ENCODE data around the gene ANKRD2. TPM values are rescaled to one million over a fixed set of nuclear protein-coding genes. Genes with fewer than 3 reads are reported as not detected.
A peak's percentile ranks its signal among the peaks of the same experiment; 100 is the strongest.
"Not testable (repeated sequence)": the region's sequence is repeated elsewhere in the genome, so short reads cannot be mapped to it uniquely, and the experiment has no call there.

Gene ANKRD2
- total RNA-seq, 1 experiment from 2014 or later = 0.98 TPM

DNA sequence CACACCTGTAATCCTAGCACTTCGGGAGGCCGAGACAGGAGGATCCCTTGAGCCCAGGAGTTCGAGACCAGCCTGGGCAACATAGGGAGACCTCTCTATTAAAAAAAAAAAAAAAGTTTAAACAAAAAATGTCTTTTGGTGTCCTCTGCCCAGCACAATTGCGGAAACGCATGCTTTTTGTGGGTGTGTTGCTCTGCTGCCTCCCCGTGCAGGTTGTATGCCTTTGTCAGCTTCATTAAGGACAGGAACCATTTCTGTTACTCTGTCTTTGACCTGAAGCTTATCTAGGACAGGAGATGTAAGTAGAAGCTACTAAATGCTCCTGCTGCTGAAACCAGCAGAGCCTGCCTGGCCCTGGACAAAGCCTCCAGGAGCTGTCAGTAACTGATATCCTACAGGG lies 21.3 kb upstream of the ANKRD2 start:
- intact Hi-C loops (cut with micrococcal nuclease; ENCODE audit: unreplicated experiment) = no loop called here
- TF ChIP-seq TCF7L2 (IDR thresholded peaks at IDR 0.05; ENCODE audit: low read depth, low read length) (no peak), SIN3A (IDR thresholded peaks at IDR 0.05; ENCODE audit: borderline replicate concordance, insufficient read depth, low read depth, low read length) (no peak), POLR2AphosphoS5 (IDR thresholded peaks at IDR 0.05; ENCODE audit: low read depth, low read length) (no peak)
- TF ChIP-seq, protein P1, sequence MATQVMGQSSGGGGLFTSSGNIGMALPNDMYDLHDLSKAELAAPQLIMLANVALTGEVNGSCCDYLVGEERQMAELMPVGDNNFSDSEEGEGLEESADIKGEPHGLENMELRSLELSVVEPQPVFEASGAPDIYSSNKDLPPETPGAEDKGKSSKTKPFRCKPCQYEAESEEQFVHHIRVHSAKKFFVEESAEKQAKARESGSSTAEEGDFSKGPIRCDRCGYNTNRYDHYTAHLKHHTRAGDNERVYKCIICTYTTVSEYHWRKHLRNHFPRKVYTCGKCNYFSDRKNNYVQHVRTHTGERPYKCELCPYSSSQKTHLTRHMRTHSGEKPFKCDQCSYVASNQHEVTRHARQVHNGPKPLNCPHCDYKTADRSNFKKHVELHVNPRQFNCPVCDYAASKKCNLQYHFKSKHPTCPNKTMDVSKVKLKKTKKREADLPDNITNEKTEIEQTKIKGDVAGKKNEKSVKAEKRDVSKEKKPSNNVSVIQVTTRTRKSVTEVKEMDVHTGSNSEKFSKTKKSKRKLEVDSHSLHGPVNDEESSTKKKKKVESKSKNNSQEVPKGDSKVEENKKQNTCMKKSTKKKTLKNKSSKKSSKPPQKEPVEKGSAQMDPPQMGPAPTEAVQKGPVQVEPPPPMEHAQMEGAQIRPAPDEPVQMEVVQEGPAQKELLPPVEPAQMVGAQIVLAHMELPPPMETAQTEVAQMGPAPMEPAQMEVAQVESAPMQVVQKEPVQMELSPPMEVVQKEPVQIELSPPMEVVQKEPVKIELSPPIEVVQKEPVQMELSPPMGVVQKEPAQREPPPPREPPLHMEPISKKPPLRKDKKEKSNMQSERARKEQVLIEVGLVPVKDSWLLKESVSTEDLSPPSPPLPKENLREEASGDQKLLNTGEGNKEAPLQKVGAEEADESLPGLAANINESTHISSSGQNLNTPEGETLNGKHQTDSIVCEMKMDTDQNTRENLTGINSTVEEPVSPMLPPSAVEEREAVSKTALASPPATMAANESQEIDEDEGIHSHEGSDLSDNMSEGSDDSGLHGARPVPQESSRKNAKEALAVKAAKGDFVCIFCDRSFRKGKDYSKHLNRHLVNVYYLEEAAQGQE (IDR thresholded peaks at IDR 0.05; ENCODE audit: insufficient read depth in 1 of 2, low read depth in 2 of 2, low read length in 1 of 2) = no peak
- TF ChIP-seq, protein P2, sequence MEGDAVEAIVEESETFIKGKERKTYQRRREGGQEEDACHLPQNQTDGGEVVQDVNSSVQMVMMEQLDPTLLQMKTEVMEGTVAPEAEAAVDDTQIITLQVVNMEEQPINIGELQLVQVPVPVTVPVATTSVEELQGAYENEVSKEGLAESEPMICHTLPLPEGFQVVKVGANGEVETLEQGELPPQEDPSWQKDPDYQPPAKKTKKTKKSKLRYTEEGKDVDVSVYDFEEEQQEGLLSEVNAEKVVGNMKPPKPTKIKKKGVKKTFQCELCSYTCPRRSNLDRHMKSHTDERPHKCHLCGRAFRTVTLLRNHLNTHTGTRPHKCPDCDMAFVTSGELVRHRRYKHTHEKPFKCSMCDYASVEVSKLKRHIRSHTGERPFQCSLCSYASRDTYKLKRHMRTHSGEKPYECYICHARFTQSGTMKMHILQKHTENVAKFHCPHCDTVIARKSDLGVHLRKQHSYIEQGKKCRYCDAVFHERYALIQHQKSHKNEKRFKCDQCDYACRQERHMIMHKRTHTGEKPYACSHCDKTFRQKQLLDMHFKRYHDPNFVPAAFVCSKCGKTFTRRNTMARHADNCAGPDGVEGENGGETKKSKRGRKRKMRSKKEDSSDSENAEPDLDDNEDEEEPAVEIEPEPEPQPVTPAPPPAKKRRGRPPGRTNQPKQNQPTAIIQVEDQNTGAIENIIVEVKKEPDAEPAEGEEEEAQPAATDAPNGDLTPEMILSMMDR (IDR thresholded peaks at IDR 0.05) = no peak
- DNase-seq (ENCODE audit: low read depth, low spot score) (no peak), ATAC-seq (no peak)
- H3K4me1 ChIP-seq (ENCODE audit: control insufficient read depth, insufficient read depth, low read length) = peaks cover 41% of the 10 kb centered on the region
- no peaks in the 10 kb centered on the region for H3K9me3 ChIP-seq (ENCODE audit: control insufficient read depth, insufficient read depth, low read depth, low read length)
- no peak overlapping the region for H3K27ac ChIP-seq (ENCODE audit: low read length)
- ChIA-PET CTCF (interaction anchor here (0.6 to 0.7 kb wide), 2 partner anchors 20 to 96 kb away, joined by 4 to 5 read pairs; no protein-coding TSS in a partner anchor), POLR2A (no interaction called here)
- no peaks in the 10 kb centered on the region for H3K27me3 ChIP-seq (ENCODE audit: control insufficient read depth, insufficient read depth, low read length)
- in situ Hi-C loops (cut with HindIII; ENCODE audit: low pct_unique_long_range_greater_than_20kb, low sequenced_read_pairs) = no loop called here
- no peak overlapping the region for H3K4me3 ChIP-seq (ENCODE audit: low read depth in 2 of 2, low read length in 2 of 2)
- no TSS peak for BruUV-seq (replicated peaks)
- no peaks in the 10 kb centered on the region for H3K36me3 ChIP-seq (ENCODE audit: control insufficient read depth, insufficient read depth, low read length)

DNA sequence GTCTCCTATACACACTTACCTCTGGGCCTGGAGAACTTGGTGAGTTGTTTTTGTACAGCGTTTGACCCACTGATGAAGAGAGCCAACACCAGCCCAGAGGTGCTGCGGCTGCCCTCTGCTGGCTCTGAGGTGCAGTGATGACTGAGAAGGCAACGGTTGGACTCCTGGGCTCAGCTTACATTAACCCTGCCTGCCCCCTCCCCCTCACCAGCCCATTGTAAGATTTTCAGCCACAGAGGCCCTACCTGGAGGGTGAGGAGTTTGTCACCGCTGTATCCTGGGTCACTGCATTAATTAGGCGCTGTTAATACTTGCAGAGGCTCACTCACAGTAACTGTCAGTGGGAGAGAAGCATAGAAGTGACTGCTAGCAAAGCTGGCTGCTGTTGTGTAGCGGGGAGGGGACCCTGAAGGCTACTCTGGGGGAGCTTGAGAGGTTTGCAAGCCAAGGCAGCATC lies 19.0 kb upstream of the ANKRD2 start:
- in situ Hi-C loops (cut with HindIII; ENCODE audit: low pct_unique_long_range_greater_than_20kb, low sequenced_read_pairs) (no loop called here), intact Hi-C loops (cut with micrococcal nuclease; ENCODE audit: unreplicated experiment) (loop anchor here (1.0 kb wide), 1 partner anchor 90 kb away; no protein-coding TSS in a partner anchor)
- ATAC-seq (peak; percentile 95), DNase-seq (ENCODE audit: low read depth, low spot score) (no peak)
- Histone ChIP-seq H3K27me3 (ENCODE audit: control insufficient read depth, insufficient read depth, low read length) (no peaks in the 10 kb centered on the region), H3K9me3 (ENCODE audit: control insufficient read depth, insufficient read depth, low read depth, low read length) (no peaks in the 10 kb centered on the region; the same call in 1 of the 2 replicates), H3K4me3 (ENCODE audit: low read depth in 2 of 2, low read length in 2 of 2) (no peak overlapping the region), H3K27ac (ENCODE audit: low read length) (peak overlapping the region; percentile 76), H3K4me1 (ENCODE audit: control insufficient read depth, insufficient read depth, low read length) (peaks cover 26% of the 10 kb centered on the region), H3K36me3 (ENCODE audit: control insufficient read depth, insufficient read depth, low read length) (no peaks in the 10 kb centered on the region)
- ChIA-PET CTCF (interaction anchor here (0.6 to 2.4 kb wide), 7 partner anchors 12 to 91 kb away, joined by 3 to 13 read pairs (median 4); partner anchors contain the start of gene ANKRD2), POLR2A (interaction anchor here (0.6 to 0.7 kb wide), 2 partner anchors 59 to 97 kb away, joined by 3 to 8 read pairs; no protein-coding TSS in a partner anchor)
- TF ChIP-seq, protein P1 (IDR thresholded peaks at IDR 0.05; ENCODE audit: insufficient read depth in 1 of 2, low read depth in 2 of 2, low read length in 1 of 2) = no peak
- TF ChIP-seq, protein P2 (IDR thresholded peaks at IDR 0.05) = peak; percentile 99
- BruUV-seq (replicated peaks) = no TSS peak

DNA sequence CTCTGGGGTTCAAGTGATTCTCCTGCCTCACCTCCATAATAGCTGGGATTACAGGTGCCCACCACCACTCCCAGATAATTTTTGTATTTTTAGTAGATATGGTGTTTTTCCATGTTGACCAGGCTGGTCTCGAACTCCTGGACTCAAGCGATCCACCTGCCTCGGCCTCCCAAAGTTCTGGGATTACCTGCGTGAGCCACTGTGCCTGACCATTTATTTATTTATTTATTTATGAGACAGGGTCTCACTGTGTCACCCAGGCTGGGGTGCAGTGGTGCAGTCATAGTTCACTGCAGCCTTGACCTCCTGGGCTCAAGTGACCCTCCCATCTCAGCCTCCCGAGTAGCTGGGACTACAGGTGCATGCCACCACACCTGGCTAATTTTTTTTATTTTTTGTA lies 18.2 kb upstream of the ANKRD2 start:
- DNase-seq (ENCODE audit: low read depth, low spot score); ATAC-seq; H3K9me3 ChIP-seq (ENCODE audit: control insufficient read depth, insufficient read depth, low read depth, low read length); intact Hi-C loops (cut with micrococcal nuclease; ENCODE audit: unreplicated experiment); in situ Hi-C loops (cut with HindIII; ENCODE audit: low pct_unique_long_range_greater_than_20kb, low sequenced_read_pairs); H3K4me3 ChIP-seq (ENCODE audit: low read depth in 2 of 2, low read length in 2 of 2); BruUV-seq (replicated peaks); H3K27me3 ChIP-seq (ENCODE audit: control insufficient read depth, insufficient read depth, low read length); H3K36me3 ChIP-seq (ENCODE audit: control insufficient read depth, insufficient read depth, low read length): not testable (repeated sequence)
- H3K4me1 ChIP-seq (ENCODE audit: control insufficient read depth, insufficient read depth, low read length) = peaks cover 19% of the 10 kb centered on the region
- peak overlapping the region; percentile 76; the same call in 1 of the 2 replicates for H3K27ac ChIP-seq (ENCODE audit: low read length)
- ChIA-PET POLR2A (interaction anchor here (0.7 kb wide), 1 partner anchor 98 kb away, joined by 8 read pairs; no protein-coding TSS in a partner anchor), CTCF (interaction anchor here (0.6 to 2.4 kb wide), 8 partner anchors 12 to 87 kb away, joined by 3 to 13 read pairs (median 4); partner anchors contain the start of genes ANKRD2 and UBTD1)

Data from Panc1 (cell line).